GM19035 (cell line): ENCODE results near the gene C19orf38.

Experiments
- ATAC-seq: cut with Tn5 transposase; IDR thresholded peaks from one replicate; pipeline ENCODE4 v1.9.1; 2021; ENCODE audit not compliant: unreplicated experiment

Gene C19orf38, protein sequence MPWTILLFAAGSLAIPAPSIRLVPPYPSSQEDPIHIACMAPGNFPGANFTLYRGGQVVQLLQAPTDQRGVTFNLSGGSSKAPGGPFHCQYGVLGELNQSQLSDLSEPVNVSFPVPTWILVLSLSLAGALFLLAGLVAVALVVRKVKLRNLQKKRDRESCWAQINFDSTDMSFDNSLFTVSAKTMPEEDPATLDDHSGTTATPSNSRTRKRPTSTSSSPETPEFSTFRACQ

GRCh38 chr19:10848230-10848856, at the start of gene C19orf38:
C19orf38 (plus strand) TSS chr19:10848415; CDS start chr19:10848509, 94 bp downstream.
- no peak for ATAC-seq

GRCh38 chr19:10800488-10800887, 47.7 kb upstream of the C19orf38 start:
- ATAC-seq = no peak

DNA sequence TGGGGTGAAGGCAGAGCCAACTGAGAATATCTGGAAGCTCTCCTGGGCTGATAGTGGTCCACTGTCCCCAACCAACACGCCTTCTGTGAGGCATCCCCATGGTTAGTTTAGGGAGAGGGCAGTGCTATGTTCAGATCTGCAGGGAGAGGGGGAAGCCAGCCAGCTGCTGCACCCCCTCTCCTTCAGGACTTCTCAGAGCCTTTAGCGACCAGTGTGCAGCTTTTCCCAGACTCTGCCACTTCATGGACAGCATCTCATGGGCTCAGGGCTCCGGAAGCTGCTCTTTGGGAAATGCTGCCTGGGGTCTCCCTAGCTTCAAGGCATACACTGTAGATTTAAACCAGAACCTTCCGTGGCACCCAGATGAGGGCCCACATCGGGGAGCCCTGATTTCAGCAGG, 45.7 kb upstream of the C19orf38 start:
- no peak for ATAC-seq

DNA sequence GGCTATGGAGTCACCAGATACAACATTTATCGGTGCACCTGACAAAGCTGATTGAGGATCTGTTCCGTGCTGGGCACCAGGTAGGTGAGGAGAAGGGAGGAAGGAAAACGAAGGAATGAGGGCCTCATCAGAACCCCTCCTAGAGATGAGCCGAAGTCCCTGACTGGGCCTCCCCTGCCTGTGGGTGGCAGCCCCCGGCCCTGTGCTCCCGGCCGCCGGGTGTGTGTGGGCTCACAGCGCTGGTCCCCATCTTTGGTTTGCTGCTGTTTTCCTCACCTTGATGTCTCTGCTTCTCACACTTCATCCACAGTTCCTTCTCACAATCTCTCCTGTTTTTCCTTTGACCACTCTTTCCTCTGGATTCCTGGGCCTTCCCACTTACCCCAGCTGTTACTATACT, 45.0 kb upstream of the C19orf38 start:
- no peak for ATAC-seq

DNA sequence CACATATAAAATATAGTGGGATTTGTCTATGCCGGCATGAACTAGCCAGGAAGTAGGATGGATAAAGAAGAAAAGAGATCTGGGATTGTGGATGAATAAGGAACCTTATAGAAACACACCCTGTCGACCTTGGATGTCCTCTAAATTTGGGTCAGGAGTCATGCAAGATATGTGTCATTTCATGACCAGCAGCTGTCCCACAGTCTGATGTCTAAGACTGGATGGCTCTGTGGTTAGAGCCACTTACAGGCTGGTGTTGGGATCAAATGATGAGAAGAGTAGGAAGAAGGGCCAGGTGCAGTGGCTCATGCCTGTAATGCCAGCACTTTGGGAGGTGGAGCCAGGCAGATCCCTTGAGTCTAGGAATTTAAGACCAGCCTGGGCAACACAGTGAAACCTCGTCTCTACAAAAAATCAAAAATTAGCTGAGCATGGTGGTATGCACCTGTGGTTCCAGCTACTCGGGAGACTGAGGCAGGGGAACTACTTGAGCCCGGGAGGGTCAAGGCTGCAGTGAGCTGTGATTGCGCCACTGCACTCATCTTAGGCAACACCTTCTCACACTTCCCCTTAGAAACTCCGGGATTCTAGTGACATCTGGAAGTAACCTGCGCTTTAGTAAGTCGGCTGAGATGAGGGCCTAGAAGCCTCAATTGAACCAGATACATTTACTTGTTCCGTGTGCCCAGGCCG, 43.0 kb upstream of the C19orf38 start:
- ATAC-seq = no peak

DNA sequence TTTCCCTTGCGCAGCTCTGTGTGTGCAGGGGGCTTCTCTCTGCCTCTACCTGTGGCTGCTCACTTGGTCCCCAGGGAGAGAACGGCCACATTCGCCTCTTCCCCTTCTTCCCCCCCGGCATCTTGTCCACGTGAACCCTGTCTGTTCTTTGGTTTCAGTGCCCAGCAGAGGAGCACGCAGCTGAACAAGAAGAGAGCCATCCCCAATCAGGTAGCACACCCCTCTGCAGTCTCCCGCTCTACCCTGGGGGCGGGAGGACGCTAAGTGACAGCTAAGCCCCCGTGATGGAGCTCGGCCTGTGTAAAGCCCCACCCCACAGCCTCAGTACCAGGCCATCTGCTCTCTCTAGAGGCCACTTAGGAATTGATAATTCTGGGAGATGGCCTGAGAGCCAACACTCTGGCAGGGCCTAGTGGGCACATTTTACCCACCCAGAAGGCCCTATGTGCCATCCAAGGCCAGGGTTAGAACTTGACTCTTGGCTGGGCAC, 42.4 kb upstream of the C19orf38 start:
- ATAC-seq = no peak

GRCh38 chr19:10808937-10809649, 39.1 kb upstream of the C19orf38 start:
- ATAC-seq = no peak

- ATAC-seq = no peak
Measured at GRCh38 chr19:10809651-10810285, 38.4 kb upstream of the C19orf38 start.

DNA sequence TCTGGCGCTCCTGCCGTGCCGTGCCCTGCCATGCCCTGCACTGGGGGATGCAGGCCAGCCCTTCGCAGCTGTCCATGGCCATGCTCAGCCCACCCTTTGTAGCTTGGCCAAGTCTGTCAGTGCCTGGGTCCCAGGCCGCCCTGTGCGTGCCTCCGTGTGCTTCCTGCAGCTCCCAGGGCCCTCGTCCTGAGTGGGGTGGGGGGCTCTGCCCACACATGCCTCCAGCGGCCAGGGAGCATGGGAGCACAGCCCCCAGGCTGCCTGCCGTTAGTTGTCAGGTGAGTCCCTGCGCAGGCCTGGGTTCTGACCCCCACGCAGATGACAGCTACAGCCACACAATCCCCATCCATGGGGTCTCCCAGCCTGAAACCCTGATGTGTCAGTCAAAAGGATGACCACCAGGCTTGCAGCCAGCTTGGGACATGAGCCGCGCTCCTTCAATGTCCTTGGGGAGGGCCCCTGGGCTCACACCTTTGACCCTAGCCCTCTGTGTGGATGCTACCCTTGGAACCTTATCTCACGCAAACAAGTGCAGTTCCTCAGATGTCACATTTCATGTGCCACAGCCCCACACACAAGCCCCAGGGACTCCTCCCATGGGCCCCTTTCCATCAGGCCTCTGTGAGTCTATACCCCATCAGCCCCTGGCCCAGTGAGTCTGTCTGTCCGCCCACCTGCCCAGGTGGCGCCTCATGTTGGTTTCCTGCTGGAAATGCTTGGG, 36.7 kb upstream of the C19orf38 start:
- ATAC-seq = no peak

DNA sequence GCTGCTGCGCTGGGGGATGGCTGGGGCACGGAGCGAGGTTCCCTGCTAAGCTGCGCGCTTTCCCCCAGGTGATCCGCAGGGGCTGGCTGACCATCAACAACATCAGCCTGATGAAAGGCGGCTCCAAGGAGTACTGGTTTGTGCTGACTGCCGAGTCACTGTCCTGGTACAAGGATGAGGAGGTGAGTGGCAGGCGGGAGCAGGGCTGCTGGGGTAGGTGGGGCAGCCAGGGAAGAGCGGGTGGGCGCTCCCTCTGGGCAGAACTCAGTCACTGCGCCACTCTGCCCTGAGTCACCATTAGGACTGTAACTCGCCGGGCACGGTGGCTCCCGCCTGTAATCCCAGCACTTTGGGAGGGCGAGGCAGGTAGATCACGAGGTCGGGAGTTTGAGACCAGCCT, 36.0 kb upstream of the C19orf38 start:
- no peak for ATAC-seq

DNA sequence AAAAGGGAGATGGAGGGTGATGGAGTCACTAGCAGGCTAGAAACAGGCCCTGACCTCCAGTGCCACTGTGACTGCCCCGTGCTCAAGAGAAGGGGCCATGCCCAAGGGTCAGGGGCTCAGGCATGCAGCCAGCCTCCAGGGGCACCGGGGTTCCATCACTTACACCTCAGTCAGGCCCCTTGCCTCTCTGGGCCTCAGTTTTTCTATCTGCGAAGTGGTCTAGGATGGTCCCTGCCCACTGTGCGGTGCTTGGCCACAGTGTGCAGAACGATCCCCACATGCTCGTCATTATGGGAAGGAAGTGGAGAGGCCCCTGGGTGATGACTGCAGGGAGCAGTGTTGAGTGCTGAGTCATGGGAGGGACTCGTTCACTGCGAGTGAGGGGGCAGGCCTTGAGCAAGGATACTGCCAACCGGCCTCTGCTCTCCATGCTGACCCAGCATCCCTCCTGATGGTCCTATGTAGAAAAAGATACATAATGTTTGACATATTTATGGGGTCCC, 35.3 kb upstream of the C19orf38 start:
- no peak for ATAC-seq

GRCh38 chr19:10815007-10815536, 33.1 kb upstream of the C19orf38 start:
- no peak for ATAC-seq

GRCh38 chr19:10815969-10816644, 32.1 kb upstream of the C19orf38 start:
- ATAC-seq = no peak

DNA sequence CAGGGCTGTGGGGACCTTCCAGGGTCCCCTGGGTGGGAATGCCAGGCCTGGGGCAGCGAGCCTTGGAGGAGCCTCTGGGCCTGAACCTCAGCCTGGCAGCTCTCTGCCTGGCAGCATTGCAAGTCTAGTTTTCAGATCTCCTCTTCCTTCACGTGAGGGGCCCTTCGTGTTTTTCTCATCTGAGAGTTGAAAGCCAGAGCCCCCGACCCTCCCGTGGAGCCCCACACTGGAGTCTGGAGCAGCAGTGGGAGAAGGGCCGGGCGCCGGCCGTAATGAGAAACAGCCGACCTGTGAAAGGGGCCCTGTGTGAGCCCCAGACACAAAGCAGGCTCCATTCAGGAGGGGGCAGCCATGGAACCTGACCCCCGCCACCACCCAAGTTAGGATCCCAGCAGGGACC, 31.5 kb upstream of the C19orf38 start:
- ATAC-seq = no peak

DNA sequence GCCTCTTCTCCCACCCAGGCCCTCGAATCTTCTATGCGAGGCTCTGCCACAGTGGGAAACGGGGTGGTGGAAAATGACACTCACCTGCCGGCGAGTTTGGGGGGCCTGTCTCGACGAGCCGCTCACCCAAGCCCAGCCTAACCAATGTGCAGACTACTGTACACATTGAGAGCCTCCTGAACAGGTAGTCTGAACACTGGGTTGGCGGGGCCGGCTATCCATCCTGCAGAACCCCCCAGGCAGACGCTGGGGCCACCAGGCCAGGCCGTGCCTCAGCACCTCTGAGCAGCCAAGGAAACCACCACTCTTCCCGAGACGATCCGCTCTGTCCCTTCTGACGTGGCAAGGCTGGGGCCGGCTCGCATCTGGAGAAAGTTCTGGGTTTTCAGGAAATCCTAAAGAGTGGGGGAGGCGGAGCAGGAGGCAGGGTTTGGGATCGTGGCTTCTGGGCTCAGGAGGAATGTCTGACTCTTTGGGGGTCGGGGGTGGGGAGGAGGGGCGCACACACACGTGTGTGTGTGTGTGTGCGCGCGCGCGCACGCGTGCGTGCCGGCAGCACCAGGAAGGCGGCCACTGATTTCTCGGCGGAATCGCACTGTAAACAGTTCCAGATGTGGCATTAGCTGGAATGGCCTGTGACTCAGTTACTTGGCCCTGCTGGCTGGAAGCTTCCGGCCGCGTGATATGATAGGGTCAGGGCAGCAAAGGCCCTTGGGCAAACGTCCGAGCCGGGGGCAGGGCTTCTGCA, 30.8 kb upstream of the C19orf38 start:
- ATAC-seq = no peak

DNA sequence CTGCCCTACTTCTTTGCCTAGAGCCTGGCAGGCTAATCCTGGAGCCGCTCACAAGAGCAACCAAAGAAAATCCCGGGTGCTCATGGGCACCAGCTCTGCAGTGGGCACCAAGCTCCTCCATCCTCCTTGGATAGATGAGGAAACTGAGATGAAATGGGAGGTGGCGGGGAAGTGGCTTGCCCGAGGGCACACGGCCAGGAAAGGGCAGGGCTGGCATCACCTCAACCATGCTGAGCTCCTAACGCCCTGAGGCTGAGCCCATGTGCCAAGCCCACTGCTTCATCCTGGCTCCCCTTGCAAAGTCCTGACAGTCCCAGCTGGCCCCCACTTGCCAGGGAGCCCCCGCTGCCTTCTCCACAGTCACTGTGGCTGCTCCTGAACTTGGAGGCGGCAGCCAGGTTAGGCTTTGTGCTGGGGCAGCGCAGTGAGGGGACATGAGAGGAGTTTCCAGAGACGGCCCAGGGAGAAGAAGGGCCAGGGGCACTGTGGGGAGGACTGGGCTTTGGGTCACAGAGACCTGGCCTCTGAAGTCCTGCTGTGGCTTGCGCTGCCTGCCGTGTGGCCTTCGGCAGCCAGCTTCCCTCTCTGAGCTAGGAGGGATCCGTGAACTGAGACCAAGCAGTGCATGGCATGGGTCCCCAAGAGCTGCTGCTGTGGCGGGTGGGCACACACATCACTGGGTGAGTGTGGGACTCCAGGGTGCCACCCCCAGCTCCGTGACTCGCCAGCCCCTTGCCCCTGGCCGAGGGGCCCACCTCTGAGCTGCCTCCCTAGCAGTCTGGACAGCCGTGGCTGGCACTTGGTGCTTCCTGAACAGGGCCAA, 29.7 kb upstream of the C19orf38 start:
- ATAC-seq = no peak

GRCh38 chr19:10819124-10820060, 28.8 kb upstream of the C19orf38 start:
- no peak for ATAC-seq
